Left hindlimb (tissue), 1 donor: ENCODE measurements around the gene TEX38.
"Not testable (repeated sequence)": the region's sequence is repeated elsewhere in the genome, so short reads cannot be mapped to it uniquely, and the experiment has no call there.

Experiments
- DNase-seq: peaks from one replicate; pipeline ENCODE4 v3.0.0-alpha.2; 2018

Gene TEX38

DNA sequence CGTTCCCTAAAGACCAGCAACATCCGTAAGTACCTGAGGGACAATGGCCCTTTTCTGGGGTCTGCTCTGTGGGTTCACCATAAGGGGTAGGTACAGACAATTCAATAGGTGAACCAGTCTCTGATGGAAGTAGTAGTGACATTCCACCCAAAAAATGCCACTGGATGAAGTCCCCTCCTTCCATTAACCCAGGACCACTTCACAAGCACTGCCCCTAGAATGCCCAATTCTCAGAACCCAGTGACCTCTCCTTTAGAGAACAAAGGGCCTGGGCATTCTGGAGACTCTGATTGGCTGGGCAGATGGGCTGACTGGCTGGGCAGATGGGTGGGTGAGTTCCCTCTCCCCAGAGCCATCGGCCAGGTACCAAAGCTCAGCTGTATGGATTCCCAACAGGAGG is at the start of gene TEX38:
TSS of gene TEX38 (plus strand) at position 301 of the 400 bp plus-strand sequence. CDS start at position 382, 81 bp downstream.
- no peak for DNase-seq

DNA sequence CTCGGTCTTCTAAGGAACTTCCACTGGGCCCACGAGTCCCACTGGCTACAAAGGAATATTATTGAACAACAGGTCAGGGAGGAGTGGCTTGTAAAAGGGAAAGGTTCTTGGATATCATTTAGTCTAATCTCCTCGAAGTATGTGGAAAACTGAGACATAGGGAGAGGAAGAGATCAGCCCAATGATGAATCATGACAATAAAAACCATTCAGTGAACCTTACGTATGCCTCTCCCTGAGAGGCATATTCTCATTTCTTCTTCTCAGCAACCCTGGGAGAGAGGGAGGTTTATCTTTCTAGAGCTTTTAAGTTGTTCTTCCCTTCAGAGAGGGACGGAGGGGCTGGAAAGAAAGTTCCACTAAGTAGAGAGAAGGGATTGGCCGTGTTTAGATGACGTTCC is 49.7 kb upstream of the TEX38 start:
- DNase-seq, result no peak

DNA sequence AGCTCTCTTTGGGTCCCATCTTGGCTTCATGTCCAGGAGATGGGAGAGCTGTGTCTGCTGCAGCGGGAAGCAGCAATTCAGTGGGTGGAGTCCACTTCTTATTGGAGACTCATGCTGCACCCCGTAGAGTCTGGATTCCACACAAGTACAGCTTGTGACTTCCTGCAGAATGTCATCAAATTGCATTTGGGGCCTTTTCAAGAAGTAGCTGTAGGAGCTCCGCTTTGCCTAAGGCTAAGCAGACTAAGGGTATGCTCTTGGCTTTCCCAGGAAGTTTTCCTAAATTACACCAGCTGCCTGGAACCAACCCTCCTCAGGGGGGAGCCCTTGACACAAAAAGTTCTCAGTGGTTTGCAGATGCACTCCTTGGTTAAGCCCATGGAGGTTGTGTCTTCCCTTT is 49.3 kb upstream of the TEX38 start:
- no peak for DNase-seq

DNA sequence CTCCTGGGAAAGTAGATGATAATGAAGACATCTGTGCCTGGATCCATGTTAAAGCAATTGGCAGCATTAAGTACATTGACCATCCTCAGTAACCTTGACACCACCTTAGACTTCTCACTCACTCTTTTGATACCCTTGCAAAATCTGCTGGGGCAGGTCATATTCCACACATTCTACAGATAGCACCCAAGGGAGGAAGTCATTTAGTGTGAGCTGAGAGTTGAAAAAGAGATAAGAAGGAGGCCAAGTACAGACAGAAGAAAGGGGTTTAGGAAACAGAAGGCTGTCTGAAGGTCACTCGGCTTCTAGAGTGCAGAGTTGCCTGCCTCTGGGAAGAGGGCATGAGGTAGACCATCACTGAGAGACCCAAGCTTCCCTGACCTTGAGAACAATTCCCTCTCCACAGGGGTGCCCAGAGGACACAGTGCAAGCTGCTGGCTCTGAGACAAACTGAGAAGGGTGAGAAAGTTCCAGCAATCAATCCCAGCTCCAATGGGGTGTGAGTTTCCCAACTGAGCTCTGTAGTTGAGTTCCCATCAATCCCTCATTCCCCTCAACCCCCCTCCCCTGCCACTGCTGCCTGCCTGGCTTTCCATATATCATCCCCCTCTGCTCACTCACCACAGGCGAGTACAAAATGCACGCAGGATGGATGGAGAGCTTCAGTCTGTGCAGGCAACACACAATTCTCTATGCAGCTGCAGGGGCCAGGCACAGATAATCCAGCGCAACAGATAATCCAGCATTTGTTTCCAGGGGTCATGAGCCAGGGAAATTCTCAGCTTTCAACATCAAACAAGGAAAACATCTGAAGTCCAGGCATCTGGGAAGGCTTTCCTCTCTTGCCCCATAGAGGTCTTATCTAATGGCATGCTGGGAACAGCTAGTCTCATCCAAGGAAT is 47.7 kb upstream of the TEX38 start:
- DNase-seq, result no peak

DNA sequence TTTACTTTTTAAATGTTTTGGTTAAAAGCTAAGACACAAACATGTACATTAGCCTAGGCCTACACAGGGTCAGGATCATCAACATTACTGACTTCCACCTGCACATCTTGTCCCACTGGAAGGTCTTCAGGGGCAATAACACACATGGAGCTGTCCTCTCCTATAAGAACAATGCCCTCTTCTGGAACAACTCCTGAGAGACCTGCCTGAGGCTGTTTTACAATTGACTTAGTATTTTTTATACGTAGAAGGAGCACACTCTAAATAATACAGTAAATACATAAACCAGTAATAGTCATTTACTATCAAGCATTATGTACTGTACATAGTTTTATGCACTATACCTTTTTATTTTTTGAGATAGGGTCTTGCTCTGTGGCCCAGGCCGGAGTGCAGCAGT is 40.9 kb upstream of the TEX38 start:
- DNase-seq, result no peak

DNA sequence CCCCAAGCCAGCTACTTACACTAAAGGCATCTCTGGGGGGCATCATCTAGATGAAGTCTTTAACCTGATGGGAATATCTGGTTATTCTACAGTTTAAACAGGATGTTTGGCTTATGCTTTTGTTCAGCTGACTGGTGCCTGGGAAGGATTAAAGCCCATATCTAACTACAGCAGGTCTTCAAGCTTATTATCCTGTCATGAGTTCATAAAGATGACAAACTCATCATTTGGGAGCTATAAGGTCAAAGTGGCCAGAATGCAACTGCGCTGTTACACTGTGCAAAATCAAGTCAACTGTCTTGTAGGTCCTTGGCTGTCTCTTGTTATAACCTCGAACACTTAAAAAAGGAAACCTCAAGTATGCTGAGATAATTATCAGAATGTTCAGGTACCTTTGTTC is 36.4 kb upstream of the TEX38 start:
- DNase-seq, result no peak

DNA sequence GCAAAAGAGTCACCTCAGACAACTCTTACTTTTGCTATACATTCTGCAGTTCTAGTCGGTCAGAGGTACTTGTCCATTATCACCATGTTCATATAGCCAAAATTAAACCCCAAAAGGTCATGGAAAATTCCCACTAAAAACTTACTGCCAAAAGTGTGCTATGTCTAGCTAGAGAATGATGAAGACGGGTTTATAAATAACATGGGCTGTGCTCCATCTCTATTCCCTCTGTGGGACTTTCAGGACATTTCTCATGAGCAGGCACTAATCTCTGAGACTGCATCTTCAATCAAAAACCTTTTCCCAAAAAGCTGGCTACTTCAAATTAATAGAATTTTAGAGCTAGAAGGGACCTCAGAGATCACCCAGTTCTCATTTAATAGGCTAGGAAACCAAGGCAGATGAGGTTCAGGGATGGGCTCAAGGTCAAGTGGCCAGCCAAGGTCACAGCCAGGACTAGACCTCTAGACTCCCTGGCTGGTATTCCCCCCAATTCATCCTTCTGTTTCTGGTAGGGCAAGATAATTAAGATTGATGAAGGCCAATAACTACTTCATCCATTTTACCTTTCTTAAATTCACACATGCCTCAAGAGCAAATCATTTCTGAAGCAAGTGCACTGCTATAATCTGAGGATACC is 34.1 kb upstream of the TEX38 start:
- no peak for DNase-seq

DNA sequence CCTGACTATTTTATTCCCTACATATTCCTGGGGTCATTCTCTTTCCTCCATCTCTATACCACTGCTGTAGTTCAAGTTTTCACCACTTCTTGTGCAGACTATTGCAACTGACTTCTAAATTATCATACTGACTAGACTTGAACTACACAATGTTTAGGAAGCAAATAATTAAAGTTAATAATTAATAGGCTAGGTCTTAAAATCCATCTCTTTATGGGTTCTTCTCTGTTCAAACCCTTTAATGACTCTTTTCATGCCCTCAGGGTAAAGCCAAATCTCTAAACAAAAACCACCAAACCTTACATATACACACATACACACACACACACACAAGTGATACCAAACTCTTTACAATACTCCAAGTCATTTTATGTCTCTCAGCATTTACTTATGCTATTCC is 32.7 kb upstream of the TEX38 start:
- DNase-seq, result no peak

DNA sequence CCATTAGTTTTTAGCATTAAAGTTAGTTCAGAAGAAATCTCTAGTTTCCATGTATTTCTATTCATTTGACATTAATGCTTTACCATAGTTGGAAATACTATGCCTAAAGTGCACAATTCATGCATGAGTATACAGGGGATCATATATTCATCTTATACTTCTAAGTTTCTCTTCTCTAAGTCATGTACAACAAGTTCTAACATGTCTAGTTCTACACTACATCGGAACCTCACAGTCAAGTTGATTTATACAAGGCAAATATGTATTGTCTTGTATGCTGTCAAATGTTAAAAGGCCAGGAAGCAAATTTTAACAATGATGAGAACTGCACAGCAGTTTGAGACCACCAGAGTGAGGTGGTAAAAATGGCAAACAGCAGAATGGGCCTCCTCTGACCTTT is 32.1 kb upstream of the TEX38 start:
- DNase-seq, result no peak

DNA sequence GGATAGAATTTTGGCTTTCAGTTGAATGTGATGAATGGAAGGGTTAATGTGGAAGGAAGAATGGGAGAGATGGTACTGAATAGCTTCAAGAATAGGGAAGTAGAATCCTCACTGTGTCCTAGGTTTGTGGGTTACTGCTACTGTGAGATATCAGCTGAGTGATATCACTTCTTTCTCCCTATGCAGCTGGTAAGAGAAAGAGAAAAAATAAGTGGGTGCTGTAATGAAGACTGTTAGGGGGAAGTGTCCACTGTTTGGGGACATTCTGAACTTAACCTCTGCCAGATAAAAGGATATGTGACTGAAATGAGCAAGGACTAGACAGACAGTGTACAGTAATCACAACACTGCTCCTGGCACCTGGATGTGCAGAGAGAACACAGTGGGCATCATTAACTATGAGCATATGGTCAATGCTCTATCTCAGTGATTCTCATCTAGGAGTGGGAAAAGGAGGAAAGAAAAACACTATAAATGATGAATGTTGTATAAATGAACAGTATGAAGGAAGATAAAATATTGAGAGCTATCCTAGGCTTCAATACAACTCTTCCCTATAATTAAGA is 29.5 kb upstream of the TEX38 start:
- no peak for DNase-seq

DNA sequence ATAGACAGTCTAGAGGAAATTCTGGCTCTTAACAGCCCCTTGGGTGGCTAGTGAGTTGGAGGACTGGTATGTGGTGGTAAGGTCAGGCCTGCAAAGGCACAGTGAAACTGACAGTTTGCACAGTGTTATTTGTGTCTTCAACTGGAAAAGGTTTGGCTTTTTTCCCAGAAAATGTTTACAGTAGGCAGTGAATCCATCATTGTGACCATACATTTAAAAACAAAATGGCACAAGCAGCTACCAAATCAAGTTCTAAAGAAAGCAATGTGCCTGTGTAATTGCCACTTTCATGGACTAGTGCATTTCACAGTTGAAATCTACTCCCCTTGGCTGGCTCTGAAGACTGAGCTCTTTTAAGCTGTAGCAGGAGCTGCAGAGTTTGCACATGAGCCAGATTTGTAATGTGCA is 28.3 kb upstream of the TEX38 start:
- no peak for DNase-seq

DNA sequence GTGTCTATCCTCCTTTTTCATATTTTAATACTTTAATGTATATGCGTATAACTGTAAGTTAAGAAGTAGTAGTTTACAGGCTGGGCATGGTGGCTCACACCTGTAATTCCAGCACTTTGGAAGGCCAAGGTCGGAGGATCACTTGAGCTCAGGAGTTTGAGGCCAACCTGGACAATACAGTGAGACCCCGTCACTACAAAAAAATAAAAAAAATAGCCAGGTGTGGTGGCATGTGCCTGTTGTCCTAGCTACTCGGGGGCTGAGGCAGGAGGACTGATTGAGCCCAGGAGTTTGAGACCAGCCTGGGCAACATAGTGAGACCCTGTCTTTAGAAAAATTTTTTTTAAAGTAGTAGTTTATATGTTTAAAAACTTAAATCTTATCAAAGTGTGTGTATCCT is 25.8 kb upstream of the TEX38 start:
- DNase-seq, result no peak

DNA sequence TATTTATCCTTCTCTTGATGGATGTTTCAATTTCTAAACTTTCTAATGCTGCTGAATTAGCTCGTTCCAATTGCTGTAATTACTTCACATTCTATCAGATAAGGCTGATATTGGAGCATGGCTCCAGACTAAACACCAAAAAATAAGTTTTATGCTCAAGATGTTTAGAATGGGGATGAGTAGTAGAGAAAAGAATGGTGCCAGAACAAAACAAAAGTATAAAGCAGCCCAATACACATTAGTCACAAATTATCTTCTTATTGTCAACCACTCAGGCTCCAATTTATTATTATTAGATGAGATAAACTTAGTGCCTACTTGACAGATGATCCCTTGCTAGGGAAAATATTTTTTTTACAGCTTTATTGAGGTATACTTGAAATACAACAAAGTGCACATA is 25.3 kb upstream of the TEX38 start:
- no peak for DNase-seq

DNA sequence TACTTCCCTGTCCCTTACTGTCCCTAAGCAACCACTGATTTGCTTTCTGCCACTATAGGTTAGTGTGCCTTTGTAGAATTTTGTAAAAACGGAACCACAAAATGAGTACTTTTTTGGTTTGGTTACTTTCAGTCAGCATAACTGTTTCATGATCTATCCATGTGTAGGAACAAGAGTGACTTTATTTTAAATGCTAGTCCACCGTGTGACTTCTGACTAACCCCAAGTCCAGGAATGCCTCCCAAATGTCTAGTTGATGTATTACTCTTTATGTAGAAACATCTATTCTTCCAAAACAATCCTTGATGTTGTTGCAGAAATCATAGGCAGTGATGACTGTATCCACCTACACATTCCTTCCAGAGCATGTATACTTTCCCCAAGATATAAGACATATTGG is 24.8 kb upstream of the TEX38 start:
- DNase-seq, result no peak

DNA sequence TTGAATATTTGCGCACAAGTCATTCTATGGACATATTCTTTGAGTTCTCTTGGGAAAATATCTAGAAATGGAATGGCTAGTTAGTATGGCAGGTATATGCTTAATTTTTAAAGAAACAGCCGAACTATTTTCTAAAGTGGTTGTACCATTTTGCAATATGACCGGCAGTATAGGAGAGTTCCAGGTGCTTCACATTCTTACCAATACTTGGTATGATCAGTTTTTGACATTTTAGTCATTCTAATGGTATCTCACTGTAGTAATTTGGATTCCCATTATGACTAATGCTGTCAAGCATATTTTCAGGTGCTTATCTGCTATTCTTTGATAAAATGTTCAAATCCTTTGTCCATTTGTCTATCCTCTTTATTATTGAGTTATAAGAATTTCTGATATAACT is 24.0 kb upstream of the TEX38 start:
- no peak for DNase-seq

DNA sequence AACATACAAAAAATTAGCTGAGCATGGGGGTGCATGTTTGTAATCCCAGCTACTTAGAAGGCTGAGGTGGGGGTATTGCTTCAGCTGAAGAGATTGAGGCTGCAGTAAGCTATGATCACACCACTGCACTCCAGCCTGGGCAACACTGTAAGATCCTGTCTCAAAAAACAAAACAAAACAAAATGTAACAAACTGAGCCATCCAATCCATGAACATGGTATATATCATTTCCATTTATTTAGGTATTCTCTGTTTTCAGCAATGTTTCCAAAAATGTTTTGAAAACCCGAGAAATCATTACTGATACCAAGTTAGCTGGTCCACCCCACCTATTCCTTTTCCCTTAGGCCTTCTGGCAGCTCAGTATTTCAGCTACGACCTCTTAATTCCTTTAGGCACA is 21.9 kb upstream of the TEX38 start:
- no peak for DNase-seq

DNA sequence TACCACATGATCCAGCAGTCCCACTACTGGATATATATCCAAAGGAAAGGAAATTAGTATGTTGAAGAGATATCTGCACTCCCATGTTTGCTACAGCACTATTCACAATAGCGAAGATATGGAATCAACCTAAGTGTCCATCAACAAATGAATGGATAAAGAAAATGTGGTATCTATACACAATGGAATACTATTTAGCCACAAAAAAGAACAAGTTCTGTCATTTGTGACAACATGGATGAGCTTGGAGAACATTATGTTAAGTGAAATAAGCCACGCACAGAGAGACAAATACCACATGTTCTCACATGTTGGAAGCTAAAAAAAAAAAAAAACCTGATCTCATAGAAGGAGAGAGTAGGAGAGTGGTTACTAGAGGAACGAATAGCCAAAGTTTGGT is 21.2 kb upstream of the TEX38 start:
- DNase-seq, result no peak

DNA sequence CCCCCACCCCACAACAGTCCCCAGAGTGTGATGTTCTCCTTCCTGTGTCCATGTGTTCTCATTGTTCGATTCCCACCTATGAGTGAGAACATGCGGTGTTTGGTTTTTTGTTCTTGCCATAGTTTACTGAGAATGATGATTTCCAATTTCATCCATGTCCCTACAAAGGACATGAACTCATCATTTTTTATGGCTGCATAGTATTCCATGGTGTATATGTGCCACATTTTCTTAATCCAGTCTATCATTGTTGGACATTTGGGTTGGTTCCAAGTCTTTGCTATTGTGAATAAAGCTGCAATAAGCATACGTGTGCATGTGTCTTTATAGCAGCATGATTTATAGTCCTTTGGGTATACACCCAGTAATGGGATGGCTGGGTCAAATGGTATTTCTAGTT is 20.5 kb upstream of the TEX38 start:
- DNase-seq, result not testable (repeated sequence)

DNA sequence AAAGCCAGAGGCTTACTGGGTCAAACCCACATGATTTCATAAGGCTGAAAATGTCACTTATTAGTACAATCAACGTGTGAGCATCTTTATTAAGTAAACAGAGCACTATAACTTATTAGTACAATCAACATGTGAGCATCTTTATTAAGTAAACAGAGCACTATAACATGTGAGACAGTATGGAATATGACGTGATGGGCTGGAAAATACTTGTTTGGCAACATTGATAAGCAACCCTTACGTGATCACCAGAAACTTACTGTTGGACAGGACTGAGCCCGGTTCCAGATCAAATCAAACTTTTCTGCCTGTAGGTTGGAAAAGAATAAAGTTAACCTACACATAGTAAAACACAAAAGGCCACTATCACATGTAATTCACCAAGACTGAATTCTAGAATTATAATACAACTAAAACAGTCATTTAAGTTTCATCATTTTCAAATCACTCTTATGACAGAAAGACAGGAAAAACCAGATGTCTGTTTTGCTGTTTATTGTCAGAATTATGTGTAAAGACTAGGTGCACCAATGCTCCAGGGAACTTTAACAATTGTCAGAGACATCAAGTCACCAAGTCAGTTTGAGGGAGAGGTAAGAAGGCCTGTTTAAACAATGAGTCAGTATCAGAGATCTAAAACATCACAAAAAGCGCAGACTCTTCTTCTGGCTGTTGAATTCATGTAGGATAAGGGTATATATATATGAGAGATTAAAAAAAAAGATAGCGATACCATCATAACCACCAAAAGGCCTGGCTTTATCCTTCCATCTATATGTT is 19.1 kb upstream of the TEX38 start:
- DNase-seq, result no peak

DNA sequence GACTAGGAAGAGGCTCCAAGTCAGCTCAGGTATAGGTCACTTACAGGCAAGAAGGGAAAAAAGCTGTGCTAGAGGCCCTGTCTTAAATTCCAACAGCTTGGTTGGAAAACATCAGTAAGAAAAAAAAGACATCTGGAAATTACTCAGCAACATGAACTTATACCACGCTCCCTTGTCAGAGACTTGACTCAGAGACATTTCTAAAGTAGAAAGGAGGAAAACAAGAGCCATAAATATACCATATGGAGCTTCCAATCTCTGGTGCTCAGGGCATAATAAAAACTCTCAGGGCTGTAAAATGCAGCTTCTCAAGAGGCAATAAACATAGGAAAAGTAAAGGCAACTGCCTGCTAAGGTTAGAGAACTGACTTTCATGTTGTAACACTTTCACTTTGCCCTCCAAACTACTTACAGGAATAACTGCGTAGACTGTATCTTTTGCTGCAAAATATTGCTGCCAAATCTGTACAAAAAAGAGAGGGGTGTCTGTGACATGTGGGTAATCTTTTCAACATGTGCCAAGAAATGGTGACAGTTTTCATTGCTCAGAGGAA is 18.2 kb upstream of the TEX38 start:
- no peak for DNase-seq

DNA sequence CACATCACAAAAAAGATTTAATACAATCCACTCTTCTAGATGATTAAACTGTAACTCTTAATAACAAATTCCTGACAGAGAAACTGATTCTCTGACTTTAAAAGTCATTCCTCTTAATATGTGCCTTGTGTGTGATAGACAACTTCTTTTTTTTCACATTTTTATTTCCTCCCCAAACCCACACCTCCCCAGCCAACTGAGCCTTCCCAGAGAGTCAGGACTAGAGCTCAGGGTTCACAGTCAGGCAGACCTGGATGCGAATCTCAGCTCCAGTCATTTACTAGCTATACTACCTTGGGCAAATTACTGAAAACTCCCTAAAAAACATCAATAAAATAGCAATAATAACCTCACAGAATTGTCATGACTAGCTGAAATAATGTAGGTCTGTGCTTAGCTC is 17.6 kb upstream of the TEX38 start:
- no peak for DNase-seq

DNA sequence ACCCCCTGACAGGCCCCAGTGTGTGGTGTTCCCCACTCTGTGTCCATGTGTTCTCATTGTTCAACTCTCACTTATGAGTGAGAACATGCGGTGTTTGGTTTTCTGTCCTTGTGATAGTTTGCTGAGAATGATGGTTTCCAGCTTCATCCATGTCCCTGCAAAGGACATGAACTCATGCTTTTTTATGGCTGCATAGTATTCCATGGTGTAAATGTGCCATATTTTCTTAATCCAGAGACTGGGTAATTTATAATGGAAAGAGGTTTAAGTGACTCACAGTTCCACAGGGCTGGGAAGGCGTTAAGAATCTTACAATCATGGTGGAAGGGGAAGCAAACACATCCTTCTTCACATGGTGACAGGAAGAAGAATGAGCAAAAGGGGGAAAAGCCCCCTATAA is 17.0 kb upstream of the TEX38 start:
- not testable (repeated sequence) for DNase-seq

DNA sequence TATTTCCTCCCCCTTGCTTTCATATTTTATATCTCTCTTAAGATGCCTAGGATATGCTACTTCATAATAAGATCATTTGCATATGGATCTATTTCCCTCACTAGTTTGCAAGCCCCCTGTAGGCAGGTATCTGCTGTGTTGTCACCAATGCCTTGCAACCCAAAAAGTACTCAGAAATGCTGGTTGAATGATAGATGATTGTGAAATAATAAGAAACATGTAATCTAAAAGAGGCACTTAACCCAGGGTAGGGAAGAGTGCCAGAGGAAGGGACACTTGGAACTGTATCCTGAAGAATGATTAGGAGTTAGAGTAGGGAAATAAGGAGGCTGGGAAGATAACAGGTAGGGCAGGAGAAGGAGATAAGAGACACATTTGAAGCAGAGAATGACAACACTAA is 15.8 kb upstream of the TEX38 start:
- DNase-seq, result no peak
